Hematopoietic multipotent progenitor cell treated with erythropoietin and hydrocortisone succinate and interleukin-3 and kit ligand, for 8 days (in vitro differentiated cells): ENCODE results near the gene SCARF2.
"Not testable (repeated sequence)": the region's sequence is repeated elsewhere in the genome, so short reads cannot be mapped to it uniquely, and the experiment has no call there.

ENCODE experiments used
- DNase-seq: peaks from one replicate; pipeline ENCODE4 v3.0.0-alpha.2; 2015

SCARF2 gene

DNA sequence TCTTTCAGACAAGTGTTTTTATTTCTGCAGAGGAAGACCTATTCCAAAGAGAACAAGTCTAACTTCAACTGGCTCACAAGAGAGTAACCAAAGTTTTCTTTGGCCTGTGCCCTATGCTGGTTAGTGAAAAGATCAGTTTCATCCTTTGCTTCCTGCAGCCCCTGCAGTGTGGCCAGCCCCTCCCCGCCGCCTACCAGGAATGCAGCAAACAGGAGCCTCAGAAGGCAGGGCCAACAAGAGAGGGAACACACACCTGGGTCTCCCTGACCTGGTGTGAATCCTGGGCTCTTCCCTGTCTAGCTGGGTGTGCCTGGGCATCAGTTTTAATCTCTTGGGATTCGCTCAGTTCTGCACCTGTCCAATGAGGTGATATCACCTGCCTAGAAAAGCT lies 21.5 kb upstream of the SCARF2 start:
- no peak for DNase-seq

DNA sequence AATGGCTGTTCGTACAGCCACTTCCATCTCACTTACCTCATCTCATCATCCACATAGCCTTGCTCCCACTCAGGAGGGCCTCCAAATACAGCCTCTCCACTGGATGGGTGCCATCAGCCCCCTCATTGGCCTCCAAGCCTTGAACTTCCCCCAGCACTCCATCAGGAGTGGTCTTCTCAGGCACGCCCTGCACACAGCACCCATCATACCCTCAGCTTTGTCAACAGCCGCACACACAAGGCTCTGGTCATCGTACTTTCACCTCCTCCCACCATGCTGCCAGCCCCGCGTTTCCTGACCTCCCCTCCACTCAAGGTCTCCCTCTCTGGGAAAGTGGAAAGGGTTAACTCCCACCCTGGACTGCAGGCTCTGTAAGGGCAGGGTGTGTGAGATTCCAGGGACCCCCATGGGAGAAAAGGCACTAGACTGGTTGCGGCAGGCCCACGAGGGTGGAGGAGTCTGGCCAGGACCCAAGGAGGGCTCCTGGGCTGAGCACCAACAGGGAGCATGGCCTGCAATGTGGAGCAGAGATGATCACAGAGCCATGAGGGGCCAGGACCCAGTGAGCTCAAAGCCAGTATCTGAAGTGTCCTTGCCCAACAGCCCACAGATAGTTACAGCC lies 21.0 kb upstream of the SCARF2 start:
- DNase-seq, result no peak

DNA sequence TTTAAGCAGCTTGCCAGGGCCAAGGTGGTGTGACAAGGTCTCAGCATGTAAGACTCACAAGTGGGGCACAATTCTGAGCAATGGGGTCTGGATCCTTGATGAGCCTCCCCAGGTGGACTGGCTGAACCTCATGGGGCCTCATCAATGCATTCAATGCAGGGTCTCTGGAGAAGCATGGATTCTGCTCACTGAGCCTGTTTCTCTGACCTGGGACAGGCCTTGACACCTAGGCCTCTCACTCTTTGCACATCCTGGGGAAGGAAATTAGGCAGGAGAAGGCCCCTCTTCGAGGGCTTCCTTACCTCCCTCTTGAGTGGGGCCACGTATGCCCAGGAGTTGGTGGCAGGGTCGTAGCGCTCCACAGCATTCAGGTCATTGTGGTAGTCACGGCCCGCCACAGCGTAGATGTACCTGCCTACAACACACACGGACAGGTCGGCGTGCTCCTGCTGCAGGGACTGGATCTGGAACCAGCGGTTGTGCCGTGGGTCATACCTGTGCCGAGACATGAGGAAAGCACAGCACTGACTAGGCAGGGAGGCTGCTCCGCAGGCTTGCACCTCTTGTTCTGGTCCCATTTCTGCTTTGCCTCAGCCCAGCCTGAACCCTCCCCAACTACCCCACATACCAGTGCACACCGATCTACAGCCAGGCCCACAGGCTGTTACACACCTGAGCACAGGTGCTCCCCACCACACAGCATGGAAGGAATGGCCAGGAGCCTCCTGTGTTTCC lies 20.0 kb upstream of the SCARF2 start:
- no peak for DNase-seq

DNA sequence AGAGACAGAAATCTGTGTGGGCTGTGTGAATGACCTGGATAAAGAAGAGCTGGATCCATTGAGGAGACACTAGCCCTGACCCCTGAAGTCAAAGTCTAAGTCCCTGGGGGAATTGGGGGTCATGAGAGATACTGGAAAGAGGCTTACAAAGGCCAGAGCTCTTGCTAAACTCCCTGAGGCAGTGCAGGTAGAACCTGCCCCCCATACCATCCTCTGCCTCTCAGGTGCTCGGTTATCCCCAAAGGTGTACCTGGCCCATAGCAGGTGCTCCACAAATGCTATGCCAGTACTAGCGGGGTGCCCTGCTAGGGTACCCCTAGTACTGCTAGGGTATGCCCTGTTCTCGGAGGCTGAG lies 19.1 kb upstream of the SCARF2 start:
- no peak for DNase-seq

DNA sequence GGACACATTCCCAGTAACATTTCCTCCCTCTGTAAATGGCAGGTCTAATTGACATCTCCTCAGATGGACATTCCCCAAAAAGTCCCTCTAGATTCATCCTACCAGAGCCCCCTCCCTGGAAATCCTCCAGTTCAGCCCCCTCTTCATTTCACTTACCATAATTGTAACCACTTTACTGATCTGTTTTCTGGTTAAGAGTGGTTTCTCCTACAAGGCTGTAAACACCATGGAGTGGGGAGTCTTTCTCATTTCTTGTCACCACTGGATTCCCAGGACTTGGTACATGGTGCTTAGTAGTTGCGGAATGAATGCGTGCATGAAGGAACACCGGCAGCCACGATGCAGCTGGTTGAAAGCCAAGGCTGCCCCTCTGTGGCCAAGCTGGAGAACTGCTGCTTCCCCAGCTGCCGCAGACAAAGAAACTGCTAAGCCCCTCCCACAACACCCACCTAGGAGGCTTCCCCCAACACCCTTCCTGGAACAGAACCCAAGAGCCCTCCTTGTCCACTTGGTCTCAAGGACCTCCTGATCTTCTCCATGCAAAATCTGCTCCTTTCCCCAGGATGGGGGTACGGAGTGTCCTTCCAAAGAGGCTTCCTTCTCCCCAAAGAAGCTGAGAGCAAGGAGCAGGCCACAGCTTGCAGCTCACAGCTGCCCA lies 18.6 kb upstream of the SCARF2 start:
- peak; percentile 75 for DNase-seq

DNA sequence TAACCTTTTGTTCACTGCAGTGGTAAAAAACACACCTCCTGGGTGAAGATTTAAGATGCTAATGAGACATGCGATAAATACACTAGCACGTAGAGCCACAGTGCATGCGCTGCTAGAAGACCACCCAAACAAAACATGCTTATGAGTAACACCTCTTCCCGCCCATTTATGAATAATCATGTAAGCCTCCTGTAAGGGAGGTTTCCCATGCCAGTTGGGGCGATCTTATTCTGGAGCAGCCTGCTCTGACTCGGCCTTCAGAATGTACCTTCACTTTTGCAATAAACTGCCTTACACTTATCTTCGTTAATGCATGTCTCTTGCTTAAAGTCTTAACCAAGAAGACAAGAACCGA lies 18.1 kb upstream of the SCARF2 start:
- no peak for DNase-seq

DNA sequence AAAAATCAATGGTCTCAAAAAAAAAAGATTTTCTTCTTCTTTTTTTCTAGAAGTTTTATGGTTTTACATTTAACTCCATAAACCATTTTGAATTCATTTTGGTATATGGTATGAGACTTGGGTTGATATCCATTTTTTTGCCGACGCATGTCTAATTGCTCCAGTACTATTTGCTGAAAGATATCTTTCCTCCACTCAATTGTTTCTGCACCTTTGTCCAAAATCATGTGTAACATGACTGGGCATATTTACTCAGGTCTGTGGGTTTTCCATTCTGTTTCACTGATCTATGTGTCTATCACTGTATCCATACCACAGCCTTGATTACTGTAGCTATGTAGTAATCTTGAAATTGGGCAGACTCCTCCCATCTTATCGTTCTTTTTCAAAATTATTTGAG lies 15.6 kb upstream of the SCARF2 start:
- no peak for DNase-seq

DNA sequence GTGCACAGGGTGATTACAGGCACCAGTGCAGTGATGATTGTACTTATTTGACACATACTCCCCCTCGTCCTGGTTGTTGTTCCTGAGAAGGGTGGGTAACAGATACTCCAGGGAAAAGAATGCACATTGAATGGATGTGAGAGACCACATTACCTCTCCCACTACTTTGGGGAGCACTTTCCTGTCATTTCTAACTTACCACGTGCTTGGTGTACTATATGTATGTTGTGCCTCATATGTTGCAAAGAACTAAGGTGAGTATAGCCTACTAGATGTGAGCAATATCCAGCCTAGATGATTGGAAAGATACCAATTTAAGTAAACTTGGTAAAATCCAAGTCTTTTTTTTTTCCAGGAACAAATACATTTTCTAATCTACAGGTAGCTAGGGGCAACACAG lies 14.3 kb upstream of the SCARF2 start:
- DNase-seq, result no peak

DNA sequence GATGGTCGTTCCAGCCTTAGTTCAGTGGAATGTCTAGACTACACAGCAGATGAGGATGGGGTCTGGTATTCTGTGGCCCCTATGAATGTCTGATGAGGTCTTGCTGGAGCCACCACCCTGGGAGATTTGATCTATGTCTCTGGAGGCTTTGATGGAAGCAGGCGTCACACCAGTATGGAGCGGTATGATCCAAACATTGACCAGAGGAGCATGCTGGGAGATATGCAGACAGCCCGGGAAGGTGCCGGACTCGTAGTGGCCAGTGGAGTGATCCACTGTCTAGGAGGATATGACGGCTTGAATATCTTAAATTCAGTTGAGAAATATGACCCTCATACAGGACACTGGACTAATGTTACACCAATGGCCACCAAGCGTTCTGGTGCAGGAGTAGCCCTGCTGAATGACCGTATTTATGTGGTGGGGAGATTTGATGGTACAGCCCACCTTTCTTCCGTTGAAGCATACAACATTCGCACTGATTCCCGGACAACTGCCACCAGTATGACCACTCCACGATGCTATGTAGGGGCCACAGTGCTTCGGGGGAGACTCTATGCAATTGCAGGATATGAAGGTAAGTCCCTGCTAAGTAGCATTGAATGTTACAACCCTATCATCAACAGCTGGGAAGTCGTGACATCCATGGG lies 13.6 kb upstream of the SCARF2 start:
- not testable (repeated sequence) for DNase-seq

DNA sequence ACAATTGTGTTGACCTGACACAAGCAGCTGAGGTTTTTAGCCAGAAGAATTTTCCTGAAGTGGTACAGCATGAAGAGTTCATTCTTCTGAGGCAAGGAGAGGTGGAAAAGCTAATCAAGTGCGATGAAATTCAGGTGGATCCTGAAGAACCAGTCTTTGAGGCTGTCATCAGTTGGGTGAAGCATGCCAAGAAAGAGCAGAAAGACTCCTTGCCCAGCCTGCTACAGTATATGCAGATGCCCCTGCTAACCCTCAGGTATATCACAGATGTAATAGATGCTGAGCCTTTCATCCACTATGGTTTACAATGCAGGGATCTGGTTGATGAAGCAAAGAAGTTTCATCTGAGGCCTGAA lies 12.9 kb upstream of the SCARF2 start:
- no peak for DNase-seq

DNA sequence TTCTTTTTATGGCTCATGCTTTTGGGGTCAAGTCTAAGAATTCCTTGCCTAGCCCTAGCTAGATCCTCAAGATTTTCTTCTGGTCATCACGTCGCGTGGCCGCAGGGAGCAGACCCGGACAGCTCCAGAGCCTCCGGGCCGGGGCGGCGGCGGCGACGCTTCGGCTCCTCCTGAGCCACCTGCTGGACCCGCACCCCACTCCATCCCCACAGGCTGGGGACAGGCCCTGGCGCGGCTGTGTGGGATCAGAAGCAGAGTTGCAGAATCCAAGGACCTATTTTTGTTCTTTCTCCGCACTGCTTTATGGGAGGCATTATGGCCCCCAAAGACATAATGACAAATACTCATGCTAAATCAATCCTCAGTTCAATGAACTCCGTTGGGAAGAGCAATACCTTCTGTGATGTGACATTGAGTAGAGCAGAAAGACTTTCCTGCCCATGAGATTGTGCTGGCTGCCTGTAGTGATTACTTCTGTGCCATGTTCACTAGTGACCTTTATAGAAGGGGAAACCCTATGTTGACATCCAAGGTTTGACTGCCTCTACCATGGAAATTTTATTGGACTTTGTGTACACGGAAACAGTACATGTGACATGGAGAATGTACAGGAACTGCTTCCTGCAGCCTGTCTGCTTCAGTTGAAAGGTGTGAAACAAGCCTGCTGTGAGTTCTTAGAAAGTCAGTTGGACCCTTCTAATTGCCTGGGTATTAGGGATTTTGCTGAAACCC lies 12.4 kb upstream of the SCARF2 start:
- DNase-seq, result no peak

DNA sequence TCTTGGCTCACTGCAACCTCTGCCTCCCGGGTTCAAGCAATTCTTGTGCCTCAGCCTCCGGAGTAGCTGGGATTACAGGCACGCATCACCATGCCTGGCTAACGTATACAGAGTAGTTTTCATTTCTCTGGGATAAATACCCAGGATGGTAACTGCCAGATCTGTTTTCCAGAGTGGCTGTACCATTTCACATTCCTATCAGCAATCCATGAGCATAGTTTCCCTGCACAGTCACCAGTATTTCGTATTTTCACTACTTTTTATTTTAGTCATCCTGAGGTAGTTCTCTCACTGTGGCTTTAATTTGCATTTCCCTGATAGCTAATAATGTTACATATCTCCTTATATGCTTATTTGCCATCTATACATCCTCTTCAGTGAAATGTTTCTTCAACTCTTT lies 11.0 kb upstream of the SCARF2 start:
- no peak for DNase-seq

DNA sequence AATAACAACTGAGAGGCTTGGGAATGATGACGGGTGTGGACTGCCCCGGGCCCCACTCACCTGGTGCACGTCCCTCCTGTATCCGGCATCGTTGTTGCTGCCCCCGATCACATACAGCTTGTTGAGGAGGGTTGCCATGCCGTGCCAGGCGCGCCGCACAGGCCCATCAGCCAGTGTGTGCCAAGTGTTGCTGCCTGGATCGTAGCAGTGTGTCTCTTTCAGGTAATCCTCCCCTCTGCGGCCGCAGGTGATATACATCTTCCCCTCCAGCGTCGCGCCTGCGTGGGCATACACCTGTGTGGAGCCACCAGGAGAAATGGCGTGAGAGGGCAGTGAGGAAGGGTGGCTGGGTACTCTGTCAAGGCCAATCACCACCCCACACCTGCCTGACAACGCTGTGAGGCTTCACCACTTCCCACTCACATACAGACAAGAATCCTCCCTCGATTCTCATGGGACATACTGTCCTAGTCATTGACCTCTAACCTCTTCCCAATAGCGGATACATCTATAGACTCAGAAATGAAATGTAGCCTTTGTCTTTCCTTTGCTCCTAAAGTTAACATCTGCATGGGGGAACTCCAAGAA lies 8.9 kb upstream of the SCARF2 start:
- DNase-seq, result no peak

DNA sequence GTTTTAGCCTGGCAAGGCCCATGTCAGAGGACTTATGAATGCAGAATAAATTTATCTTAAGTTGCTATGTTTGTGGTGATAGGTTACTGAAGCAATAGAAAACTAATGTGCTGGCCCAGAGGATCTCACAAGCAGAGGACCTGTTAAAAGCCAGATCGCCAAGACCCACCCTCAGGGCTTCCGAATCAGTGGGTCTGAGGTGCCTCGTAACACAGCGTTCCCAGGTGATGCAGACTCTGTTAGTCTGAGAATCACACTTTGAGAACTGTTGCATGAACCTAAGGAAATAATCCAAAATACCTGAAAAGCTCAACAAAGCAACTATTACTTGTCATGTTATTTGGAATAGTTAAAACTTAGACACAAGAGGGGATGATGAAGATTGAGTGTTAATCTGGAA lies 6.7 kb upstream of the SCARF2 start:
- no peak for DNase-seq

DNA sequence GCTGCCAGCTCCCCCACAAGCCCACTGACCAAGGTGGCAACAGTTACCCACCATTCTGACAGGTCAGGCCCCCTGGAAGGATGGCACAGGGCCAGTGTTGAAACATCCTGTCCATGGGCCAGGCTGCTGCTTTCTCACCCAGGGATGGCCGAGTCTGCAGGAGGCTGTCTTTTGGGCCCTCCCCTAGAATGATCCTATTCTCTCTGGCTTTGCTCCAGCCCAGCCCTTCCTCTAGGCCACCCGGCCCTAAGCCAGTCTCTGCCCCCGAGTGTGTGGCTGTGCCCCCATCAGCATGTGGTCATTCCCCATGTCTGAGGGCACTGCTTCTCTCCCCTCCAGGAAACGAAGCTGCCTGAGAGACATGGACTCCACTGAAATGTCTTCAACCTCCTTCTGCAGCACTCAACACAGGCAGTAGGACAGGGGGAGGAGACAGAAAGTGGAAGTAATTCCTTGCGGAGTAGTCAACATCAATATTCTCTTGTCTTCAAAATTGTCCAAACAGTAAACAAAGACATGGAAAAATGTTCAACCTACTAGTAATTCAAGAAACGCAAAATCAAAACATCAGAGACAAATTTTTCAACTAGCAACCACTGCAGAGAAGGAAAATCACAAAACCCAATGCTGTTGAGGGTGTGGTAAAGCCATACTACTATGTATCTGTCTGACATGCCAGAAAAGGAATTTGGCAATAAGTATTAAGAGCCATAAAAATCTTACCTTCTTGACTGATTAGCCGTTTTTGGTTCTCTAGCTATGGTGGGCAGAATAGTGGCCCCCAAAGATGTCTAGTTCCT lies 5.1 kb upstream of the SCARF2 start:
- no peak for DNase-seq

DNA sequence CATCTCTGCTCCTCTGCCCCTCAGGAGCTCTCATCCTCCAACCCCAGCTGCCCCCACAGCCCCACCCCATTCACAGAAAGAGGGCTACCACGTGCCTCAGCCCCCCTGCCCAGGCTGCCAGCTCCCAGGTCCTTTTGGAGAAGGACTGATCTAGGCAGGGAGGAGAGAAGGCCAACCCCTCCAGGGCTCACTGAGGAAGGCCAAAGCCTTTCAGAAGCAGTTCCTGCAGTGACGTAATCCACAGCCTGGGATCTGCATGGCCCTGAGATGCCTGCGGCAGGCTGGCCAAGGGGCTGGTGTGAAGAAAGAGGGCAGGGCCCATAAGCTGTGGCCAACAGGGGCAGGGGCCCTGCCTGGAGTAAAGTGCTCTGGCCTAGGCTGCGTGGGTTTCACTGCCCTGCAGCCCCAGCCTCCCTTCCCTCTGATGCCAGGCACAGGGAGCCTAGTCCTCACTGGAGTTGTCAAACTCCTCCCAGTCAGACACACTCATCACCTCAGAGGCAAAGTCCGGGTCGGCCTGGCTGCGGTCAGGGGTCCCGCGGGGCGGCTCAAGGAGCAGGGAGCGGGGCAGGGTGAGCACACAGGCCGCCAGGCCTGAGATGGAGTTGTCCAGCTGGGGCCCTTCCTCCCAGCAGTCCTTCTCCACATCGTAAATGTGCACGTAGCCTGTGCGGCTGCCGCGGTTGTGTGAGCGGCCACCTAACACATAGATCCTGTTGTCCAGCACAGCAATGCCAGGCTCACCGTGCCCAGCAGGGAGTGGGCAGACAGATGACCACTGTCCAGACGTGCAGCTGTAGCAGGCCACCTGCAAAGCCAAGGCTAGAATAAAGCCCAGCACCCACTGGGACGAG lies 4.2 kb upstream of the SCARF2 start:
- no peak for DNase-seq

DNA sequence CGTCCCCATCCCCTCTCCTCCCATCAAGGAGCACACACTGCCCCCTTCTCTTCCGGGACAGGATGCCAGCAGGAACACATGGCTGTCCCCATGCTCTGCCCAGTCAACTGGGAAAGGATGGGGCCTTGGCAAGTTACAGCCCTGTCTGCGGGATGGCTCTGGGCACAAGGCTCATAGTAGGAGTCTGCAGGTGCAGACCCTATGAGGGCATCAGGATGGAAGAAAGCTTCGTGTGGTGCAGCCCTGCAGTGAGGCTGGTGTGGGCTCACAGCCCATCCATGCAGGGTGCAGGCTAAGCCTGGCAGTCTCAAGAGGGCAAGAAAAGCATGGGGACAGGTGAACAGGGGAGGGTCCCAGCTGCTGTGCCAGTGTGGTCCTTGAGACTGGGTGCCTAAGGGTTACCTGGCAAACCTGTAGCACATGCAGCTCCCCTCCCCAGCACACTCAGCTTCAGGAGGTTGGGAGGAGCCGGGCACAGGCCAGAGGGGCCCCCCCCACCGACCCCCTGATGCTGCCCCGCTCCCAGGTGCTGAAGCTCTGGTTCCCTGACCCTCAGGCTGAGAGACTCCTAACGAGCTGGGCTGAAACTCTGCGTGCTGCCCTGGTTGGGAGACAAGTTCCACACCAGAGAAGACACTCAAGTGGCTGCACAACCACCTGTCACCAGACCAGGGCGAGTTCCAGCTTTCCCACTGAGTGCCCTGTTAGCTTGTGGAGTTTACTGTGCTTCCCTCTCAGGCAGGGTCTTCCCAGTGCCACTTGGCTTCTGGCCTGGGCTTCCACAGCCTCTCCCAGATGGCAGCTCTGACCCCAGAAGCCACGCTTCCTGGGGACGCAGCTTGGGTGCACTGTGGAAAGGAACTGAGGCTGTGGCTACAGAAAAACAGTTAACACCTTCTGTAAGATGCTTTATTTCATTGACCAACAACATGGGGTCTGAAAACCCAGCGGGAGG lies 3.3 kb upstream of the SCARF2 start:
- DNase-seq, result no peak

DNA sequence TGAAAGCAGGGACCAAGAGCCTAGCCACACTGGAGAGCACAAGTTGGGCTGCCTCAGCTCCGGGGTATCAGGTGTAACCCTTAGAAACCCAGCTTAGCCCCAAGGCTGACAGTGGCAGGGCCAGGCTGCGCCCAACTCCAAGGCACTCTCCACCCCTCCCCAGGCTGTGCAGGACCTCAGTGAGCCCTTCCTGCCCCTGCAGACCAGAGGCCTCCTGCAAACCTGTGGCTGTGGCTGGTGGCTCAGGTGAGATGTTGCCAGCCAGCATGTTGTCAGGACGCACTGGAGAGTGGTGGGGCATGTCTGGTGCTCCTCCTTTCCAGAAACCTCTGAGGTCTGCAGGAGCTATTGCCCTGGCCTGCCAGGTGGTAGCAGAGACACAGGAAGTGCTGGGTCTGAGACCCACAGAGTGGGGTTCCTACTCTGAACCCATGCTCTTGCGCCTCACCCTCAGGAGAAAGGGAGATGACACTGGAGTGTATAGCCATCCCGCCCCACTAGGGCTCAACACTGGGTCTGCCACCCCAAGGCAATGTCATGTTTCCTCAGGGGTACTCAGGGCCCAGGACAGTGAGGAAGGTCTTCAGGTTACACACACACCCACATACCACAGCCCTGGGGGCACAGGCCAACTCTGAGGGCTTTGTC lies 2.4 kb upstream of the SCARF2 start:
- DNase-seq, result no peak

DNA sequence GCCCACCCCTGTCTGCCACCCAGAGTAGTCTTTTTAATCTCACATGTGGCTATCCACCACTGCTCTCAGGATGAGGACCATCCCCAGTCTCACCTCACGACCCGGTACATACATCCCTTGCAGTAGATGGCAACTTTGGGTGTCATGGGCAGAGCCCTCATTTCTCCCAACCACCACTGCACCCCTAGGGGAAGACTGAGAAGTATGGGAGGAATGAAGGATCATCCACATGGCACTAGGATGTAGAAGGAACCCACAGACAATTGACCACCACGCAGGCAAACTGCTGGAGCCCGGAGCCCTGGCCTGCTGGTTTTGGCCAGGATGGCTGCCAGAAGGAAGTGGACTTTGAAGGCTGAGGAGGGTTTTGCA lies 1.9 kb upstream of the SCARF2 start:
- DNase-seq, result no peak
